Keratinocyte (primary cell): ENCODE measurements around the gene NEAT1.

Experiments used
- CTCF ChIP-seq, 3 experiments: IDR thresholded peaks in 1 of 3; conservative IDR thresholded peaks in 1 of 3; optimal IDR thresholded peaks in 1 of 3; 2 replicates in 2 of 3; 3 replicates in 1 of 3; pipeline versions ENCODE3 to v1.5.1; 2011; ENCODE audit warnings: low read length in 3 of 3, mild to moderate bottlenecking in 3 of 3, moderate library complexity in 2 of 3, control low read depth in 1 of 3, inconsistent platforms in 1 of 3; ENCODE audit not compliant: insufficient read depth in 2 of 3; ENCODE audit errors: extremely low read depth in 1 of 3
- EZH2 ChIP-seq: IDR thresholded peaks from one replicate; pipeline ENCODE4 v1.6.1; 2012; ENCODE audit warnings: inconsistent platforms, mild to moderate bottlenecking, low read length, moderate library complexity

- TF ChIP-seq CTCF (optimal IDR thresholded peaks at IDR 0.05 in 1 of 3, IDR thresholded peaks at IDR 0.05 in 1 of 3, conservative IDR thresholded peaks at IDR 0.05 in 1 of 3; ENCODE audit: extremely low read depth in 1 of 3, insufficient read depth in 2 of 3, low read length in 3 of 3) (no peak), EZH2 (no peak)
Observed at GRCh38 chr11:65416841-65417701, 5.5 kb upstream of the NEAT1 start.
